ENCODE data around the gene MRM3. TPM values are rescaled to one million over a fixed set of nuclear protein-coding genes. Genes with fewer than 3 reads are reported as not detected.
A peak's percentile ranks its signal among the peaks of the same experiment; 100 is the strongest.

Gene MRM3
- total RNA-seq, 1 donor from 2014 or later = 12.3 TPM

- intact Hi-C loops (cut with DNase I) = no loop called here
- no peaks in the 10 kb centered on the region for H3K9me3 ChIP-seq
- no peak for DNase-seq
- no peaks in the 10 kb centered on the region for H3K27me3 ChIP-seq (ENCODE audit: low read depth)
- no peak for ATAC-seq
- H3K36me3 ChIP-seq = peaks cover 28% of the 10 kb centered on the region
- H3K4me3 ChIP-seq = no peak overlapping the region
- no peak overlapping the region for H3K27ac ChIP-seq
- no peaks in the 10 kb centered on the region for H3K4me1 ChIP-seq
- no peak for TF ChIP-seq CTCF (IDR thresholded peaks at IDR 0.05)
Observed at GRCh38 chr17:806781-807522, 24.8 kb downstream of the MRM3 start.

GRCh38 chr17:807523-808294 is 25.6 kb downstream of the MRM3 start:
- no peaks in the 10 kb centered on the region for H3K9me3 ChIP-seq
- peaks cover 22% of the 10 kb centered on the region for H3K36me3 ChIP-seq
- no peak overlapping the region for H3K27ac ChIP-seq
- no peak overlapping the region for H3K4me3 ChIP-seq
- no peaks in the 10 kb centered on the region for H3K4me1 ChIP-seq
- ATAC-seq = no peak
- intact Hi-C loops (cut with DNase I) = no loop called here
- no peak for DNase-seq
- H3K27me3 ChIP-seq (ENCODE audit: low read depth) = no peaks in the 10 kb centered on the region
- no peak for TF ChIP-seq CTCF (IDR thresholded peaks at IDR 0.05)

- no peaks in the 10 kb centered on the region for H3K4me1 ChIP-seq
- no peak overlapping the region for H3K27ac ChIP-seq
- no peaks in the 10 kb centered on the region for H3K9me3 ChIP-seq
- no peak for TF ChIP-seq CTCF (IDR thresholded peaks at IDR 0.05)
- no peaks in the 10 kb centered on the region for H3K27me3 ChIP-seq (ENCODE audit: low read depth)
- intact Hi-C loops (cut with DNase I) = no loop called here
- ATAC-seq (no peak), DNase-seq (no peak)
- peaks cover 29% of the 10 kb centered on the region for H3K36me3 ChIP-seq
- H3K4me3 ChIP-seq = no peak overlapping the region
Observed at GRCh38 chr17:811051-811784, 29.1 kb downstream of the MRM3 start.

GRCh38 chr17:812638-813204 is 30.6 kb downstream of the MRM3 start:
- no peak overlapping the region for H3K27ac ChIP-seq
- ATAC-seq (peak in 1 of 2 donors; percentile 25), DNase-seq (no peak)
- H3K4me1 ChIP-seq = no peaks in the 10 kb centered on the region
- peaks cover 38% of the 10 kb centered on the region for H3K36me3 ChIP-seq
- H3K9me3 ChIP-seq = no peaks in the 10 kb centered on the region
- intact Hi-C loops (cut with DNase I) = no loop called here
- H3K27me3 ChIP-seq (ENCODE audit: low read depth) = no peaks in the 10 kb centered on the region
- TF ChIP-seq CTCF (IDR thresholded peaks at IDR 0.05) = no peak
- H3K4me3 ChIP-seq = no peak overlapping the region

GRCh38 chr17:814371-814770 is 32.2 kb downstream of the MRM3 start:
- ATAC-seq (no peak), DNase-seq (no peak)
- Histone ChIP-seq H3K27me3 (ENCODE audit: low read depth) (no peaks in the 10 kb centered on the region), H3K4me1 (no peaks in the 10 kb centered on the region), H3K36me3 (peaks cover 54% of the 10 kb centered on the region), H3K9me3 (no peaks in the 10 kb centered on the region), H3K4me3 (no peak overlapping the region), H3K27ac (no peak overlapping the region)
- TF ChIP-seq CTCF (IDR thresholded peaks at IDR 0.05) = no peak
- intact Hi-C loops (cut with DNase I) = no loop called here
